ENCODE results near the gene SMARCB1. TPM values are rescaled to one million over a fixed set of nuclear protein-coding genes. Genes with fewer than 3 reads are reported as not detected.

Gene SMARCB1
- total RNA-seq, 1 experiment from 2014 or later, result 172 TPM

- intact Hi-C loops (cut with micrococcal nuclease; ENCODE audit: unreplicated experiment), result no loop called here
- DNase-seq (ENCODE audit: low spot score), result no peak
- Histone ChIP-seq H3K36me3 (ENCODE audit: insufficient read depth, low read length, poor library complexity, severe bottlenecking) (peaks cover 73% of the 10 kb centered on the region), H3K27me3 (replicated peaks; ENCODE audit: insufficient read depth, low read depth, low read length, poor library complexity) (no peaks in the 10 kb centered on the region), H3K9me3 (ENCODE audit: low read depth, low read length, poor library complexity, severe bottlenecking) (no peaks in the 10 kb centered on the region), H3K4me1 (ENCODE audit: insufficient read depth, low read length, poor library complexity, severe bottlenecking) (no peaks in the 10 kb centered on the region), H3K27ac (ENCODE audit: low read depth, low read length, poor library complexity, severe bottlenecking) (no peak overlapping the region), H3K4me3 (ENCODE audit: low read depth, low read length, poor library complexity, severe bottlenecking) (no peak overlapping the region)
- ChIA-PET CTCF (no interaction called here), POLR2A (ENCODE audit: low non-redundant PET) (no interaction called here)
- BruUV-seq (replicated peaks), result no TSS peak
- no peak for TF ChIP-seq EZH2 (IDR thresholded peaks at IDR 0.05; ENCODE audit: borderline replicate concordance, low read depth, low read length, poor library complexity, severe bottlenecking)
- TF ChIP-seq CTCF (conservative IDR thresholded peaks at IDR 0.05; ENCODE audit: low read depth, low read length), result no peak
These were observed 16.4 kb downstream of the SMARCB1 start for GRCh38 chr22:23803001-23803819.

- H3K27ac ChIP-seq (ENCODE audit: low read depth, low read length, poor library complexity, severe bottlenecking), result no peak overlapping the region
- ChIA-PET CTCF (no interaction called here), POLR2A (ENCODE audit: low non-redundant PET) (no interaction called here)
- intact Hi-C loops (cut with micrococcal nuclease; ENCODE audit: unreplicated experiment), result no loop called here
- H3K4me3 ChIP-seq (ENCODE audit: low read depth, low read length, poor library complexity, severe bottlenecking), result no peak overlapping the region
- DNase-seq (ENCODE audit: low spot score), result no peak
- no peaks in the 10 kb centered on the region for H3K4me1 ChIP-seq (ENCODE audit: insufficient read depth, low read length, poor library complexity, severe bottlenecking)
- TF ChIP-seq EZH2 (IDR thresholded peaks at IDR 0.05; ENCODE audit: borderline replicate concordance, low read depth, low read length, poor library complexity, severe bottlenecking) (no peak), CTCF (conservative IDR thresholded peaks at IDR 0.05; ENCODE audit: low read depth, low read length) (no peak)
- no TSS peak for BruUV-seq (replicated peaks)
- no peaks in the 10 kb centered on the region for H3K27me3 ChIP-seq (replicated peaks; ENCODE audit: insufficient read depth, low read depth, low read length, poor library complexity)
- peaks cover 69% of the 10 kb centered on the region for H3K36me3 ChIP-seq (ENCODE audit: insufficient read depth, low read length, poor library complexity, severe bottlenecking)
- no peaks in the 10 kb centered on the region for H3K9me3 ChIP-seq (ENCODE audit: low read depth, low read length, poor library complexity, severe bottlenecking)
These were observed 18.1 kb downstream of the SMARCB1 start for GRCh38 chr22:23804781-23805291.

GRCh38 chr22:23806837-23807236, 20.1 kb downstream of the SMARCB1 start:
- BruUV-seq (replicated peaks), result no TSS peak
- Histone ChIP-seq H3K27ac (ENCODE audit: low read depth, low read length, poor library complexity, severe bottlenecking) (no peak overlapping the region), H3K36me3 (ENCODE audit: insufficient read depth, low read length, poor library complexity, severe bottlenecking) (peaks cover 65% of the 10 kb centered on the region), H3K4me1 (ENCODE audit: insufficient read depth, low read length, poor library complexity, severe bottlenecking) (no peaks in the 10 kb centered on the region), H3K4me3 (ENCODE audit: low read depth, low read length, poor library complexity, severe bottlenecking) (no peak overlapping the region), H3K27me3 (replicated peaks; ENCODE audit: insufficient read depth, low read depth, low read length, poor library complexity) (no peaks in the 10 kb centered on the region), H3K9me3 (ENCODE audit: low read depth, low read length, poor library complexity, severe bottlenecking) (no peaks in the 10 kb centered on the region)
- CTCF ChIA-PET, result no interaction called here
- TF ChIP-seq EZH2 (IDR thresholded peaks at IDR 0.05; ENCODE audit: borderline replicate concordance, low read depth, low read length, poor library complexity, severe bottlenecking) (no peak), CTCF (conservative IDR thresholded peaks at IDR 0.05; ENCODE audit: low read depth, low read length) (no peak)
- POLR2A ChIA-PET (ENCODE audit: low non-redundant PET), result no interaction called here
- intact Hi-C loops (cut with micrococcal nuclease; ENCODE audit: unreplicated experiment), result no loop called here
- DNase-seq (ENCODE audit: low spot score), result no peak
